ENCODE results near the gene RALB. TPM values are rescaled to one million over a fixed set of nuclear protein-coding genes. Genes with fewer than 3 reads are reported as not detected.

The RALB gene
- total RNA-seq, 1 donor from 2014 or later, result 45.2 TPM

GRCh38 chr2:120269076-120269744, 16.6 kb downstream of the RALB start:
- Histone ChIP-seq H3K27me3 (ENCODE audit: control insufficient read depth, insufficient read depth, low read length) (no peaks in the 10 kb centered on the region), H3K4me3 (ENCODE audit: low read depth, low read length) (no peak overlapping the region), H3K36me3 (ENCODE audit: control insufficient read depth, insufficient read depth, low read length) (no peaks in the 10 kb centered on the region)
- no peak for DNase-seq (ENCODE audit: low read depth)
- no peak for TF ChIP-seq CTCF (IDR thresholded peaks at IDR 0.05; ENCODE audit: insufficient read depth, low read length, poor library complexity, severe bottlenecking)

GRCh38 chr2:120269816-120270215, 17.2 kb downstream of the RALB start:
- H3K36me3 ChIP-seq (ENCODE audit: control insufficient read depth, insufficient read depth, low read length), result no peaks in the 10 kb centered on the region
- DNase-seq (ENCODE audit: low read depth), result no peak
- H3K27me3 ChIP-seq (ENCODE audit: control insufficient read depth, insufficient read depth, low read length), result no peaks in the 10 kb centered on the region
- H3K4me3 ChIP-seq (ENCODE audit: low read depth, low read length), result no peak overlapping the region
- no peak for TF ChIP-seq CTCF (IDR thresholded peaks at IDR 0.05; ENCODE audit: insufficient read depth, low read length, poor library complexity, severe bottlenecking)

- Histone ChIP-seq H3K4me3 (ENCODE audit: low read depth, low read length) (no peak overlapping the region), H3K27me3 (ENCODE audit: control insufficient read depth, insufficient read depth, low read length) (no peaks in the 10 kb centered on the region), H3K36me3 (ENCODE audit: control insufficient read depth, insufficient read depth, low read length) (no peaks in the 10 kb centered on the region)
- no peak for DNase-seq (ENCODE audit: low read depth)
- no peak for TF ChIP-seq CTCF (IDR thresholded peaks at IDR 0.05; ENCODE audit: insufficient read depth, low read length, poor library complexity, severe bottlenecking)
Measured at GRCh38 chr2:120271711-120272379, 19.2 kb downstream of the RALB start.

GRCh38 chr2:120272763-120273481, 20.3 kb downstream of the RALB start:
- Histone ChIP-seq H3K4me3 (ENCODE audit: low read depth, low read length) (no peak overlapping the region), H3K36me3 (ENCODE audit: control insufficient read depth, insufficient read depth, low read length) (no peaks in the 10 kb centered on the region), H3K27me3 (ENCODE audit: control insufficient read depth, insufficient read depth, low read length) (no peaks in the 10 kb centered on the region)
- TF ChIP-seq CTCF (IDR thresholded peaks at IDR 0.05; ENCODE audit: insufficient read depth, low read length, poor library complexity, severe bottlenecking), result no peak
- DNase-seq (ENCODE audit: low read depth), result no peak

- Histone ChIP-seq H3K36me3 (ENCODE audit: control insufficient read depth, insufficient read depth, low read length) (no peaks in the 10 kb centered on the region), H3K27me3 (ENCODE audit: control insufficient read depth, insufficient read depth, low read length) (no peaks in the 10 kb centered on the region), H3K4me3 (ENCODE audit: low read depth, low read length) (no peak overlapping the region)
- TF ChIP-seq CTCF (IDR thresholded peaks at IDR 0.05; ENCODE audit: insufficient read depth, low read length, poor library complexity, severe bottlenecking), result no peak
- no peak for DNase-seq (ENCODE audit: low read depth)
Measured at GRCh38 chr2:120275617-120276400, 23.2 kb downstream of the RALB start.
